Measurements from ENCODE around the gene SMC3. TPM values are rescaled to one million over a fixed set of nuclear protein-coding genes. Genes with fewer than 3 reads are reported as not detected.

The SMC3 gene
- total and polyA plus RNA-seq, 2 of the 13 experiments (the other 11 are each of a cell fraction or from before 2014, with no cell fraction given), result 11.7 to 48.0 TPM

- TF ChIP-seq FIP1L1 (IDR thresholded peaks at IDR 0.05; ENCODE audit: borderline replicate concordance, insufficient read depth, low read depth, low read length) (no peak), KDM2A (CRISPR knock-in tag; IDR thresholded peaks at IDR 0.05; ENCODE audit: borderline replicate concordance, low read depth) (peak; percentile 76), SUZ12 (IDR thresholded peaks at IDR 0.05; ENCODE audit: low read depth, low read length) (no peak), SMYD3 (CRISPR knock-in tag; IDR thresholded peaks at IDR 0.05) (peak; percentile 97), ZNF577 (CRISPR knock-in tag; IDR thresholded peaks at IDR 0.05; ENCODE audit: borderline replicate concordance, low read depth) (no peak), CC2D1A (CRISPR knock-in tag; IDR thresholded peaks at IDR 0.05) (peak; percentile 93), TRIM22 (IDR thresholded peaks at IDR 0.05) (no peak), MBD4 (IDR thresholded peaks at IDR 0.05; ENCODE audit: borderline replicate concordance, low read length) (no peak), ATRX (CRISPR knock-in tag; IDR thresholded peaks at IDR 0.05; ENCODE audit: borderline replicate concordance) (no peak), REXO4 (CRISPR knock-in tag; IDR thresholded peaks at IDR 0.05; ENCODE audit: borderline replicate concordance) (no peak), HNRNPH1 (optimal IDR thresholded peaks at IDR 0.05; ENCODE audit: low read depth, low read length) (peak; percentile 37), JDP2 (CRISPR knock-in tag; IDR thresholded peaks at IDR 0.05; ENCODE audit: borderline replicate concordance) (peak; percentile 51; the same call in 1 of the 2 replicates), JUNB (CRISPR knock-in tag; IDR thresholded peaks at IDR 0.05; ENCODE audit: borderline replicate concordance) (no peak; the same call in 1 of the 2 replicates), FUBP1 (CRISPR knock-in tag; IDR thresholded peaks at IDR 0.05; ENCODE audit: borderline replicate concordance) (no peak), NR1H2 (CRISPR knock-in tag; IDR thresholded peaks at IDR 0.05; ENCODE audit: borderline replicate concordance, low read depth) (peak; percentile 27; the same call in 1 of the 2 replicates), ZNF672 (CRISPR knock-in tag; IDR thresholded peaks at IDR 0.05) (peak; percentile 58; the same call in 1 of the 2 replicates), MTF1 (CRISPR knock-in tag; IDR thresholded peaks at IDR 0.05) (no peak), ZBTB7B (CRISPR knock-in tag; IDR thresholded peaks at IDR 0.05) (peak; percentile 71)
- TF ChIP-seq, protein P1, sequence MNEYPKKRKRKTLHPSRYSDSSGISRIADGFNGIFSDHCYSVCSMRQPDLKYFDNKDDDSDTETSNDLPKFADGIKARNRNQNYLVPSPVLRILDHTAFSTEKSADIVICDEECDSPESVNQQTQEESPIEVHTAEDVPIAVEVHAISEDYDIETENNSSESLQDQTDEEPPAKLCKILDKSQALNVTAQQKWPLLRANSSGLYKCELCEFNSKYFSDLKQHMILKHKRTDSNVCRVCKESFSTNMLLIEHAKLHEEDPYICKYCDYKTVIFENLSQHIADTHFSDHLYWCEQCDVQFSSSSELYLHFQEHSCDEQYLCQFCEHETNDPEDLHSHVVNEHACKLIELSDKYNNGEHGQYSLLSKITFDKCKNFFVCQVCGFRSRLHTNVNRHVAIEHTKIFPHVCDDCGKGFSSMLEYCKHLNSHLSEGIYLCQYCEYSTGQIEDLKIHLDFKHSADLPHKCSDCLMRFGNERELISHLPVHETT (CRISPR knock-in tag; conservative IDR thresholded peaks at IDR 0.05), result no peak
- TF ChIP-seq, protein P2, sequence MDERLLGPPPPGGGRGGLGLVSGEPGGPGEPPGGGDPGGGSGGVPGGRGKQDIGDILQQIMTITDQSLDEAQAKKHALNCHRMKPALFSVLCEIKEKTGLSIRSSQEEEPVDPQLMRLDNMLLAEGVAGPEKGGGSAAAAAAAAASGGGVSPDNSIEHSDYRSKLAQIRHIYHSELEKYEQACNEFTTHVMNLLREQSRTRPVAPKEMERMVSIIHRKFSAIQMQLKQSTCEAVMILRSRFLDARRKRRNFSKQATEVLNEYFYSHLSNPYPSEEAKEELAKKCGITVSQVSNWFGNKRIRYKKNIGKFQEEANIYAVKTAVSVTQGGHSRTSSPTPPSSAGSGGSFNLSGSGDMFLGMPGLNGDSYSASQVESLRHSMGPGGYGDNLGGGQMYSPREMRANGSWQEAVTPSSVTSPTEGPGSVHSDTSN (CRISPR knock-in tag; IDR thresholded peaks at IDR 0.05), result no peak
- TF ChIP-seq, protein P3, sequence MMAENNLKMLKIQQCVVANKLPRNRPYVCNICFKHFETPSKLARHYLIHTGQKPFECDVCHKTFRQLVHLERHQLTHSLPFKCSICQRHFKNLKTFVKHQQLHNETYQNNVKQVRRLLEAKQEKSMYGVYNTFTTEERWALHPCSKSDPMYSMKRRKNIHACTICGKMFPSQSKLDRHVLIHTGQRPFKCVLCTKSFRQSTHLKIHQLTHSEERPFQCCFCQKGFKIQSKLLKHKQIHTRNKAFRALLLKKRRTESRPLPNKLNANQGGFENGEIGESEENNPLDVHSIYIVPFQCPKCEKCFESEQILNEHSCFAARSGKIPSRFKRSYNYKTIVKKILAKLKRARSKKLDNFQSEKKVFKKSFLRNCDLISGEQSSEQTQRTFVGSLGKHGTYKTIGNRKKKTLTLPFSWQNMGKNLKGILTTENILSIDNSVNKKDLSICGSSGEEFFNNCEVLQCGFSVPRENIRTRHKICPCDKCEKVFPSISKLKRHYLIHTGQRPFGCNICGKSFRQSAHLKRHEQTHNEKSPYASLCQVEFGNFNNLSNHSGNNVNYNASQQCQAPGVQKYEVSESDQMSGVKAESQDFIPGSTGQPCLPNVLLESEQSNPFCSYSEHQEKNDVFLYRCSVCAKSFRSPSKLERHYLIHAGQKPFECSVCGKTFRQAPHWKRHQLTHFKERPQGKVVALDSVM (CRISPR knock-in tag; IDR thresholded peaks at IDR 0.05), result 0 out of 2 replicates have a peak, but pooled peaks have one; percentile 20
These were observed at the start of gene SMC3 (continued) for GRCh38 chr10:110567201-110568054.
